Measurements from ENCODE around the gene FLRT3. TPM values are rescaled to one million over a fixed set of nuclear protein-coding genes. Genes with fewer than 3 reads are reported as not detected.

Gene FLRT3
- total RNA-seq = not detected

- no peaks in the 10 kb centered on the region for H3K4me1 Mint-ChIP-seq (ENCODE audit: low read depth)
- no peaks in the 10 kb centered on the region for H3K27me3 Mint-ChIP-seq (ENCODE audit: low read depth)
- no peak within 1 kb of the TSS for H3K27ac Mint-ChIP-seq
- ATAC-seq (replicated peaks in 1 of 2) (peak in 1 of 2 donors; percentile 24), DNase-seq (peak; percentile 1 to 14)
- H3K4me3 Mint-ChIP-seq = no peak within 1 kb of the TSS
- peaks cover 0 to 4% of the 10 kb centered on the region in 2 donors for H3K9me3 Mint-ChIP-seq
- no peaks in the 10 kb centered on the region for H3K36me3 Mint-ChIP-seq (ENCODE audit: insufficient read depth in 2 of 2)
These were observed at the start of gene FLRT3 for GRCh38 chr20:14337400-14338171. Gene FLRT3, minus strand, starts transcription at chr20:14337612. Its CDS starts 10,106 bp downstream, at chr20:14327506.

GRCh38 chr20:14386726-14387125, 49.3 kb upstream of the FLRT3 start:
- H3K36me3 Mint-ChIP-seq (ENCODE audit: insufficient read depth in 2 of 2) = peaks cover 0 to 3% of the 10 kb centered on the region in 2 donors
- no peak for ATAC-seq (replicated peaks in 1 of 2)
- H3K4me3 Mint-ChIP-seq = no peak overlapping the region
- no peak overlapping the region for H3K27ac Mint-ChIP-seq
- H3K4me1 Mint-ChIP-seq (ENCODE audit: low read depth) = no peaks in the 10 kb centered on the region
- no peak for DNase-seq
- H3K27me3 Mint-ChIP-seq (ENCODE audit: low read depth) = no peaks in the 10 kb centered on the region
- peaks cover 4 to 11% of the 10 kb centered on the region in 2 donors for H3K9me3 Mint-ChIP-seq

GRCh38 chr20:14385176-14385740, 47.8 kb upstream of the FLRT3 start:
- H3K27ac Mint-ChIP-seq = no peak overlapping the region
- no peaks in the 10 kb centered on the region for H3K27me3 Mint-ChIP-seq (ENCODE audit: low read depth)
- peaks cover 3 to 6% of the 10 kb centered on the region in 2 donors for H3K9me3 Mint-ChIP-seq
- H3K36me3 Mint-ChIP-seq (ENCODE audit: insufficient read depth in 2 of 2) = peaks cover 0 to 3% of the 10 kb centered on the region in 2 donors
- ATAC-seq (replicated peaks in 1 of 2) (no peak), DNase-seq (no peak)
- no peak overlapping the region for H3K4me3 Mint-ChIP-seq
- H3K4me1 Mint-ChIP-seq (ENCODE audit: low read depth) = no peaks in the 10 kb centered on the region

GRCh38 chr20:14384416-14385175, 47.2 kb upstream of the FLRT3 start:
- Mint-ChIP-seq H3K4me3 (no peak overlapping the region), H3K27me3 (ENCODE audit: low read depth) (no peaks in the 10 kb centered on the region), H3K27ac (no peak overlapping the region), H3K9me3 (peaks cover 3 to 6% of the 10 kb centered on the region in 2 donors), H3K4me1 (ENCODE audit: low read depth) (no peaks in the 10 kb centered on the region), H3K36me3 (ENCODE audit: insufficient read depth in 2 of 2) (peaks cover 0 to 2% of the 10 kb centered on the region in 2 donors)
- ATAC-seq (replicated peaks in 1 of 2) = no peak
- no peak for DNase-seq

GRCh38 chr20:14383335-14383734, 45.9 kb upstream of the FLRT3 start:
- Mint-ChIP-seq H3K27me3 (ENCODE audit: low read depth) (no peaks in the 10 kb centered on the region), H3K4me1 (ENCODE audit: low read depth) (no peaks in the 10 kb centered on the region), H3K27ac (no peak overlapping the region), H3K36me3 (ENCODE audit: insufficient read depth in 2 of 2) (no peaks in the 10 kb centered on the region), H3K9me3 (peaks cover 3 to 8% of the 10 kb centered on the region in 2 donors), H3K4me3 (no peak overlapping the region)
- ATAC-seq (replicated peaks in 1 of 2) (no peak), DNase-seq (no peak)

- DNase-seq = no peak
- H3K9me3 Mint-ChIP-seq = peaks cover 0 to 8% of the 10 kb centered on the region in 2 donors
- no peak overlapping the region for H3K27ac Mint-ChIP-seq
- H3K4me3 Mint-ChIP-seq = no peak overlapping the region
- H3K27me3 Mint-ChIP-seq (ENCODE audit: low read depth) = no peaks in the 10 kb centered on the region
- no peaks in the 10 kb centered on the region for H3K4me1 Mint-ChIP-seq (ENCODE audit: low read depth)
- ATAC-seq (replicated peaks in 1 of 2) = no peak
- no peaks in the 10 kb centered on the region for H3K36me3 Mint-ChIP-seq (ENCODE audit: insufficient read depth in 2 of 2)
These were observed 40.9 kb upstream of the FLRT3 start for GRCh38 chr20:14378326-14378725.

- Mint-ChIP-seq H3K9me3 (peaks cover 2% of the 10 kb centered on the region in 2 donors), H3K4me1 (ENCODE audit: low read depth) (no peaks in the 10 kb centered on the region), H3K27me3 (ENCODE audit: low read depth) (no peaks in the 10 kb centered on the region), H3K36me3 (ENCODE audit: insufficient read depth in 2 of 2) (no peaks in the 10 kb centered on the region), H3K27ac (no peak overlapping the region), H3K4me3 (no peak overlapping the region)
- no peak for DNase-seq
- ATAC-seq (replicated peaks in 1 of 2) = no peak
These were observed 38.1 kb upstream of the FLRT3 start for GRCh38 chr20:14375416-14375985.

- no peaks in the 10 kb centered on the region for H3K27me3 Mint-ChIP-seq (ENCODE audit: low read depth)
- H3K4me3 Mint-ChIP-seq = no peak overlapping the region
- H3K9me3 Mint-ChIP-seq = peaks cover 0 to 2% of the 10 kb centered on the region in 2 donors
- H3K27ac Mint-ChIP-seq = no peak overlapping the region
- ATAC-seq (replicated peaks in 1 of 2) = no peak
- DNase-seq = no peak
- no peaks in the 10 kb centered on the region for H3K4me1 Mint-ChIP-seq (ENCODE audit: low read depth)
- no peaks in the 10 kb centered on the region for H3K36me3 Mint-ChIP-seq (ENCODE audit: insufficient read depth in 2 of 2)
These were observed 36.8 kb upstream of the FLRT3 start for GRCh38 chr20:14374196-14374595.

- Mint-ChIP-seq H3K27ac (no peak overlapping the region), H3K27me3 (ENCODE audit: low read depth) (no peaks in the 10 kb centered on the region), H3K36me3 (ENCODE audit: insufficient read depth in 2 of 2) (no peaks in the 10 kb centered on the region), H3K4me3 (no peak overlapping the region), H3K9me3 (peaks cover 0 to 8% of the 10 kb centered on the region in 2 donors), H3K4me1 (ENCODE audit: low read depth) (no peaks in the 10 kb centered on the region)
- ATAC-seq (replicated peaks in 1 of 2) = no peak
- DNase-seq = no peak
These were observed 24.3 kb upstream of the FLRT3 start for GRCh38 chr20:14361509-14362345.

- no peaks in the 10 kb centered on the region for H3K27me3 Mint-ChIP-seq (ENCODE audit: low read depth)
- no peak overlapping the region for H3K27ac Mint-ChIP-seq
- no peak overlapping the region for H3K4me3 Mint-ChIP-seq
- ATAC-seq (replicated peaks in 1 of 2) (no peak), DNase-seq (no peak)
- H3K4me1 Mint-ChIP-seq (ENCODE audit: low read depth) = no peaks in the 10 kb centered on the region
- no peaks in the 10 kb centered on the region for H3K36me3 Mint-ChIP-seq (ENCODE audit: insufficient read depth in 2 of 2)
- H3K9me3 Mint-ChIP-seq = peaks cover 0 to 8% of the 10 kb centered on the region in 2 donors
These were observed 23.0 kb upstream of the FLRT3 start for GRCh38 chr20:14360416-14360815.

- Mint-ChIP-seq H3K9me3 (peaks cover 0 to 2% of the 10 kb centered on the region in 2 donors), H3K27ac (no peak overlapping the region), H3K4me3 (no peak overlapping the region), H3K27me3 (ENCODE audit: low read depth) (no peaks in the 10 kb centered on the region), H3K4me1 (ENCODE audit: low read depth) (no peaks in the 10 kb centered on the region), H3K36me3 (ENCODE audit: insufficient read depth in 2 of 2) (no peaks in the 10 kb centered on the region)
- DNase-seq (no peak), ATAC-seq (replicated peaks in 1 of 2) (no peak)
These were observed 18.4 kb upstream of the FLRT3 start for GRCh38 chr20:14355791-14356190.

GRCh38 chr20:14344746-14345145, 7.3 kb upstream of the FLRT3 start:
- DNase-seq (no peak), ATAC-seq (replicated peaks in 1 of 2) (no peak)
- H3K4me1 Mint-ChIP-seq (ENCODE audit: low read depth) = no peaks in the 10 kb centered on the region
- H3K9me3 Mint-ChIP-seq = peaks cover 0 to 8% of the 10 kb centered on the region in 2 donors
- H3K4me3 Mint-ChIP-seq = no peak overlapping the region
- no peaks in the 10 kb centered on the region for H3K36me3 Mint-ChIP-seq (ENCODE audit: insufficient read depth in 2 of 2)
- no peak overlapping the region for H3K27ac Mint-ChIP-seq
- no peaks in the 10 kb centered on the region for H3K27me3 Mint-ChIP-seq (ENCODE audit: low read depth)

Measured in activated T-cell treated with anti-CD3 and anti-CD28 coated beads, Interleukin-2, amount 50 U/mL, for 72 hours (primary cell).